Breast epithelium (tissue), 4 donors: ENCODE measurements around the gene CNOT11. TPM values are rescaled to one million over a fixed set of nuclear protein-coding genes. Genes with fewer than 3 reads are reported as not detected.
"Not testable (repeated sequence)": the region's sequence is repeated elsewhere in the genome, so short reads cannot be mapped to it uniquely, and the experiment has no call there.

ENCODE experiments used
- DNase-seq, 2 donors: peaks; one replicate each; pipeline ENCODE4 v3.0.0-alpha.2; 2019; ENCODE audit warnings: low spot score in 2 of 2
- H3K27ac ChIP-seq, 2 donors: fragments of 200-600 bp; sonication (generic) in 1 of 2; one replicate each; pipeline ENCODE4 v1.5.1; 2016 to 2019; ENCODE audit warnings: mild to moderate bottlenecking in 1 of 2
- H3K27me3 ChIP-seq, 2 donors: fragments of 200-600 bp; sonication (generic) in 1 of 2; one replicate each; pipeline versions ENCODE4 v1.5.1 to v1.6.0; 2017 to 2019; ENCODE audit warnings: control low read depth in 1 of 2, mild to moderate bottlenecking in 1 of 2
- H3K36me3 ChIP-seq: fragments of 200-600 bp; one replicate; pipeline ENCODE4 v1.5.1; 2019
- H3K4me1 ChIP-seq, 2 donors: fragments of 200-600 bp; sonication (generic); one replicate each; pipeline ENCODE4 v1.5.1; 2016 to 2019; ENCODE audit warnings: control low read depth in 1 of 2
- H3K4me3 ChIP-seq, 3 donors: fragments of 200-600 bp; sonication (generic); 1 replicate in 2 of 3; 2 replicates in 1 of 3; pipeline ENCODE4 v1.5.1; 2016 to 2019; ENCODE audit warnings: mild to moderate bottlenecking in 3 of 3, moderate library complexity in 2 of 3
- H3K9me3 ChIP-seq, 2 donors: fragments of 200-600 bp; sonication (generic) in 1 of 2; one replicate each; pipeline ENCODE4 v1.5.1; 2016 to 2019; ENCODE audit warnings: control low read depth in 1 of 2
- POLR2A ChIP-seq: fragments of 450-650 bp; IDR thresholded peaks from one replicate; pipeline ENCODE4 v1.6.1; 2016; ENCODE audit warnings: antibody characterized with exemption, mild to moderate bottlenecking, moderate library complexity
- POLR2AphosphoS5 ChIP-seq, 3 donors: sonication (generic); formaldehyde crosslinking; IDR thresholded peaks; one replicate each; pipeline ENCODE4 v1.6.1; 2017; ENCODE audit warnings: antibody characterized with exemption in 3 of 3
- intact Hi-C: fragments of 100-400 bp; cut with DNase I; formaldehyde crosslinking; loops from one replicate; pipeline ENCODE4 v1.15.1; 2023; ENCODE audit warnings: low total_unique reads
- total RNA-seq, 3 donors: library from RNA; depleted of rRNA; stranded (reverse); fragments of >200 nt; gene quantifications; one replicate each; pipeline ENCODE4 v1.1.0, GENCODE V29; 2016
- TF ChIP-seq, protein P1 (sequence below), 3 donors: fragments of 450-650 bp; IDR thresholded peaks; one replicate each; pipeline ENCODE4 v1.5.1; 2016 to 2017; ENCODE audit warnings: antibody characterized with exemption in 3 of 3, mild to moderate bottlenecking in 3 of 3, moderate library complexity in 3 of 3

CNOT11 gene
- total RNA-seq, 3 donors from 2014 or later, result 19.2 to 33.1 (median 23.9) TPM

DNA sequence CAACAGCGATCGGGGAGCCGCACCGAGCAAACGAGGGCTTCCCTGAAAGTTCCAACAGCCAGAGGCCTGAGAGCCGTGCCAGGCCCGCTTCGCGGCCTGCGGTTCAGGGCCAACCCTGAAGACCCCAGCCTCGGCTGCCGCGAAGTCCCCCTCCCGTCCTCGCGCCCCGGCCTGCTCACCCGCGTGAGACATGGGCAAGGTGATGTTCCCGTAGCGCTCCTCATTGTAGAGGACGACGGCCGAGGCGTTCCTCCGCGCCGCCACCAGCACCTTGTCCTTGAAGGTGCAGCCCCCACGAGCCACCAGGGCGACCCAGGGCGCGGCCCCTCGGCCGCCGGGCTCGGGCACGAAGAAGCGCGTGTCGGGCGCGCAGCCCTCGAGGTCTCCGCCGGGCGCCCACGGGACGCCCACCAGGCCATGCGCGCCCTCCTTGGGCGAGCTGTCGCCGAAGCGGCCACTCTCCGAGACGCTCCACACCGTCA is 55.3 kb downstream of the CNOT11 start:
- no peak for TF ChIP-seq POLR2AphosphoS5 (IDR thresholded peaks at IDR 0.05)
- no peak for TF ChIP-seq POLR2A
- TF ChIP-seq, protein P1, sequence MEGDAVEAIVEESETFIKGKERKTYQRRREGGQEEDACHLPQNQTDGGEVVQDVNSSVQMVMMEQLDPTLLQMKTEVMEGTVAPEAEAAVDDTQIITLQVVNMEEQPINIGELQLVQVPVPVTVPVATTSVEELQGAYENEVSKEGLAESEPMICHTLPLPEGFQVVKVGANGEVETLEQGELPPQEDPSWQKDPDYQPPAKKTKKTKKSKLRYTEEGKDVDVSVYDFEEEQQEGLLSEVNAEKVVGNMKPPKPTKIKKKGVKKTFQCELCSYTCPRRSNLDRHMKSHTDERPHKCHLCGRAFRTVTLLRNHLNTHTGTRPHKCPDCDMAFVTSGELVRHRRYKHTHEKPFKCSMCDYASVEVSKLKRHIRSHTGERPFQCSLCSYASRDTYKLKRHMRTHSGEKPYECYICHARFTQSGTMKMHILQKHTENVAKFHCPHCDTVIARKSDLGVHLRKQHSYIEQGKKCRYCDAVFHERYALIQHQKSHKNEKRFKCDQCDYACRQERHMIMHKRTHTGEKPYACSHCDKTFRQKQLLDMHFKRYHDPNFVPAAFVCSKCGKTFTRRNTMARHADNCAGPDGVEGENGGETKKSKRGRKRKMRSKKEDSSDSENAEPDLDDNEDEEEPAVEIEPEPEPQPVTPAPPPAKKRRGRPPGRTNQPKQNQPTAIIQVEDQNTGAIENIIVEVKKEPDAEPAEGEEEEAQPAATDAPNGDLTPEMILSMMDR (IDR thresholded peaks at IDR 0.05), result no peak
- no peaks in the 10 kb centered on the region for H3K36me3 ChIP-seq
- intact Hi-C loops, result no loop called here
- no peak for DNase-seq
- H3K4me1 ChIP-seq, result peaks cover 0 to 13% of the 10 kb centered on the region in 2 donors
- H3K27me3 ChIP-seq, result no peaks in the 10 kb centered on the region
- no peaks in the 10 kb centered on the region for H3K9me3 ChIP-seq
- peak overlapping the region; percentile 84 to 90 (median 87) for H3K4me3 ChIP-seq
- H3K27ac ChIP-seq, result peak overlapping the region; percentile 92 to 93

DNA sequence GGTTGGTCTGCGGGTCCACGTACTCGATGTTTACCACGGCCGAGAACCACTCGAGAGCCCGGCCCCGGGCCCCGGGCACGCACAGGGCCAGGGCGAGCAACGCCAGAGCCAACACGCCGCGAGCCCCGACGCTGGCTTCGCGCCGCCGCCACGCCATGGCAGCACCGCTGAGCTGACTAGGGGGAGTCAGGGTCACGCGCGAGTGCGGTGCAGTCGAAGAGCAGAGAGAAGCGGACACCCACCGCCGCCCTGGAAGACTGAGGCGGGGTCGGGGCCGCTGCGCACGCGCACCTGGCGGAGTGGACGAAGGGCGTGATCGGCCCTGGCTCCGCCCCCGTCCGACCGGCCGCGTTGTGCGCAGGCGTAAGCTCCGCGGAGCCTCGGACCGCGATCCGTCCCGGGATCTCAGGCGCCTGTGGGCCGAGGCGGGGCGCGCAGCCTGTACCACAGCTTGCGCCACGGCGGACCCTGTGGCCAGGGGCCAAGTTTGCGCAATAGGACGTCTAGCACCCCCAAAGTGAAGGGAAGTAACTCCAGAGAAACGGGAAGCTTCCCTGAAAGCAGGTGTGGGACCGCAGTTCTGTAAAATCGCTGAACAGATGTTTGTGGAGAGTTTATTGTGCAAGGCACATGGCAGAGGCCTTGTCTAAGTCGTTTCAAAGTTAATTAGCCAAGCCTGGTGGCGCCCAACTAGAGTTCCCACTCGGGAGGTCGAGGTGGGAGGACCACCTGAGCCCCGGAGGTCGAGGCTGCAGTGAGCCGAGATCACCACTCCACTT is 55.9 kb downstream of the CNOT11 start, which contains the start of gene RNF149:
TSS of gene RNF149 (minus strand) at position 270 of the 779 bp plus-strand sequence. CDS start at position 157, 113 bp downstream.
- H3K9me3 ChIP-seq, result no peaks in the 10 kb centered on the region
- H3K4me3 ChIP-seq, result peak within 1 kb of the TSS; percentile 84 to 90 (median 87)
- H3K36me3 ChIP-seq, result no peaks in the 10 kb centered on the region
- peak within 1 kb of the TSS; percentile 92 to 93 for H3K27ac ChIP-seq
- no peaks in the 10 kb centered on the region for H3K27me3 ChIP-seq
- intact Hi-C loops, result no loop called here
- peak; percentile 81 to 92 for DNase-seq
- peaks cover 0 to 13% of the 10 kb centered on the region in 2 donors for H3K4me1 ChIP-seq
- TF ChIP-seq POLR2A (peak; percentile 60), POLR2AphosphoS5 (IDR thresholded peaks at IDR 0.05) (peak; percentile 91 to 94 (median 94))
- TF ChIP-seq, protein P1 (IDR thresholded peaks at IDR 0.05), result peak; percentile 7 to 35 (median 20)

DNA sequence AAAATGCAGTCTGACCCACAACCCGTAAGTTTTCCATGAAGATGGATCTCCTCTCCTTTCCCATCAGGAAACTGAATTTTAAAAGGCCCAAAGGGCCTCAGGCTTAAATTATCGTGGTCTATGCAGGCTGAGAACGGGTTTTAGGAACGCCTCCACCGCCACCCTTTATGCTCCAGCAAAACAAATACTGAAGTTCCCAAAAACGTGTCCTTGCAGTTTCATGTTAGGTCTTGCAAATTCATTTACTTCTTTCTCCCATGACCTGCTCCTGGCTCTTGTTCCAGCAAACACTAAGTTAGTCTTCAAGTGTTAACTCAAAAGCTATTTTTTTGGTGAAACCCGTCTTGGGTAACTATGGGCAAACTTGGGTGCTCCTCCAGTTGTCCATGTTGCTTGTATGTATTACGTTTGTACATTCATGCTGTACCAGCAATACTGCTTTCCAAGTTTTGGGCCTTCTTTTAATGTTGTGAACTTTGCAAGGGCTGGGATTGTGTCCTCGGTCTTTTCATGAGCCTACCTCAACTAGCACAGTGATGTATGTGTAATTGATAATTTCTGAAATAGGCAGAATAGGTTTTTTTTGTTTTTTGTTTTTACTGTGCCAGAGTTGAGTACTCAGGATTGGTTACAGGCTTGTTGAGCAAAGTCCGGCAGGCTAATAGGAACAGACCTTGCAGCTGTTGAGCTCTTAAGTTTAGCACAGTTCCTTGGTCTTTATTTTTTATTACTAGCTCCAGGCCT is 57.6 kb downstream of the CNOT11 start:
- DNase-seq, result no peak
- no peak overlapping the region for H3K4me3 ChIP-seq
- H3K4me1 ChIP-seq, result peaks cover 0 to 10% of the 10 kb centered on the region in 2 donors
- no peak overlapping the region for H3K27ac ChIP-seq
- no peaks in the 10 kb centered on the region for H3K9me3 ChIP-seq
- intact Hi-C loops, result no loop called here
- TF ChIP-seq POLR2A, result no peak
- no peaks in the 10 kb centered on the region for H3K27me3 ChIP-seq
- H3K36me3 ChIP-seq, result no peaks in the 10 kb centered on the region

DNA sequence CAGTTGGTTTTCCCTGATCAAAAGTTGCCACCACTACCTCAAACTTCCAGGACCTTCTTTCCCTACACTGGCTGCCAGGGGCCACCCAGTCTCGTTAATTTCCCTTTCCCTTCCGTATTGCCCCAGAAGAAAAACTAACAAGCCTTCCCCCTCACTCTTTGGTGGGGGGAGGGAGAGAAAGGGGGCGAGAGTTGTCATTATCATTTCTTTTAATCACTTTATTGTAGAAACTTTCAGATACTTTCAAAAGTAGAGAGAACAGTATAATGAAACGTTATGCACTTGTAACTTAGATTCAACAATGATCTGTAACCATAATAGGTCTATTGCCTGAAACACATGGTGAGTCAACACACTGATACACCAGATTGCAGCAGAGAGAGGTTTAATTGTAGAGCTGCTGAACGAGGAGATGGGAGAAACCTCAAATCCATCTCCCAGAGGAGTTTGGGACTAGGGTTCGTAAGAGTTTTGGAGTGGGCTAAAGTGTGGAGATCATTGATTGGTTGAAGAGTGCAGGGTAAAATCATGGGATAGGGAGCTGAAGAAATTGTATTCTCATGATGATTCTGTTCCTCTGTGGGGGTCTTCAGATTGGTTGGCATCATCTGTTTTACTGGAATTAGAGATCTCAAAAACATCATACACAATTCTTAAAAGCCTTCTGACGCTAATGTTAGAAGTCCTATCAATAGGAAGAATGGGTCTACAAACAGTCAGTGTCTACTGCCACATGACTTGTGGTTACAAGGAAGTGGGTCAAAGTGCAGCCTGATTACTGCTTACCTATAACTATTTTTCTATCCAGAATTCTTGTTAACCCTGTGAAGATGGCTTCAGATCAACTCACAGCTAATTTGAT is 58.4 kb downstream of the CNOT11 start:
- no peak overlapping the region for H3K27ac ChIP-seq
- no peaks in the 10 kb centered on the region for H3K36me3 ChIP-seq
- H3K27me3 ChIP-seq, result no peaks in the 10 kb centered on the region
- no peaks in the 10 kb centered on the region for H3K9me3 ChIP-seq
- H3K4me3 ChIP-seq, result no peak overlapping the region
- TF ChIP-seq POLR2A (no peak), POLR2AphosphoS5 (IDR thresholded peaks at IDR 0.05) (no peak)
- TF ChIP-seq, protein P1 (IDR thresholded peaks at IDR 0.05), result no peak
- intact Hi-C loops, result no loop called here
- DNase-seq, result no peak
- H3K4me1 ChIP-seq, result peaks cover 0 to 2% of the 10 kb centered on the region in 2 donors

DNA sequence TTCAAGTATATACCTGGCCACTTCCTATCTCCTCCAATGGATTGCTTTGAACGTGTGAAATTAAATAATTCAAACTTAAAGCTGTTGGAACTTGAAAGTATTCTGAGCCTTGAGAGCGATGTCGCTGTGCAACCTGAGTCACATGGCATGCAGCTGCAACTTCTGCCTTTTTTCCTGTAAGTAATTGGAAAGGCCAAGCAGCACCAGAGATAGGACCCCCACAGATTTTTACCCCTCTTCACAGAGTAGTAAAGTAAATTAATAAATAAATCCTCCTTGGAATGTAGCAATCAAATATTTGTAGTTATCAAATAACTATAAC is 59.0 kb downstream of the CNOT11 start:
- no peaks in the 10 kb centered on the region for H3K27me3 ChIP-seq
- intact Hi-C loops, result no loop called here
- no peaks in the 10 kb centered on the region for H3K36me3 ChIP-seq
- no peak for DNase-seq
- H3K27ac ChIP-seq, result no peak overlapping the region
- no peak overlapping the region for H3K4me3 ChIP-seq
- no peak for TF ChIP-seq POLR2AphosphoS5 (IDR thresholded peaks at IDR 0.05)
- TF ChIP-seq, protein P1 (IDR thresholded peaks at IDR 0.05), result no peak
- no peak for TF ChIP-seq POLR2A
- H3K9me3 ChIP-seq, result no peaks in the 10 kb centered on the region
- H3K4me1 ChIP-seq, result no peaks in the 10 kb centered on the region

DNA sequence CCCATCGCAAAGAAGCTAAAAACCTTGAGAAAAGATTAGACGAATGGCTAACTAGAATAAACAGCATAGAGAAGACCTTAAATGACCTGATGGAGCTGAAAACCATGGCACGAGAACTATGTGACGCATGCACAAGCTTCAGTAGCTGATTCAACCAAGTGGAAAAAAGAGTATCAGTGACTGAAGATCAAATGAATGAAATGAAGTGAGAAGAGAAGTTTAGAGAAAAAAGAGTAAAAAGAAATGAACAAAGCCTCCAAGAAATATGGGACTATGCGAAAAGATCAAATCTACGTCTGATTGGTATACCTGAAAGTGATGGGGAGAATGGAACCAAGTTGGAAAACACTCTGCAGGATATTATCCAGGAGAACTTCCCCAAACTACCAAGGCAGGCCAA is 63.9 kb downstream of the CNOT11 start:
- H3K27ac ChIP-seq, H3K4me1 ChIP-seq, H3K9me3 ChIP-seq, H3K36me3 ChIP-seq, H3K27me3 ChIP-seq, H3K4me3 ChIP-seq, DNase-seq, intact Hi-C loops: not testable (repeated sequence)
